ENCODE measurements around the gene RRP8.

- TF ChIP-seq CTCF (IDR thresholded peaks at IDR 0.05) (no peak), POLR2A (IDR thresholded peaks at IDR 0.05) (no peak)
Measured at GRCh38 chr11:6608011-6608410, 4.6 kb upstream of the RRP8 start.
